Mononuclear cell (primary cell): ENCODE measurements around the gene PDZD7. TPM values are rescaled to one million over a fixed set of nuclear protein-coding genes. Genes with fewer than 3 reads are reported as not detected.
"Not testable (repeated sequence)": the region's sequence is repeated elsewhere in the genome, so short reads cannot be mapped to it uniquely, and the experiment has no call there.

Source experiments
- H3K27me3 ChIP-seq: 2 replicates; pipeline ENCODE4 v1.6.0; 2011; ENCODE audit warnings: low read length, control low read depth; ENCODE audit not compliant: insufficient read depth
- H3K4me1 ChIP-seq: 2 replicates; pipeline ENCODE4 v1.5.1; 2011; ENCODE audit warnings: mild to moderate bottlenecking, low read length, control low read depth; ENCODE audit not compliant: insufficient read depth
- H3K4me3 ChIP-seq: 2 replicates; pipeline ENCODE4 v1.5.1; 2011; ENCODE audit warnings: mild to moderate bottlenecking, low read length, moderate library complexity
- H3K9me3 ChIP-seq: 2 replicates; pipeline ENCODE4 v1.5.1; 2011; ENCODE audit warnings: low read depth, mild to moderate bottlenecking, control low read depth, low read length
- total RNA-seq: library from RNA; depleted of rRNA; stranded (reverse); fragments of >200 nt; gene quantifications from one replicate; pipeline ENCODE4 v1.2.3, GENCODE V29; 2012

PDZD7 gene
- total RNA-seq, 1 donor: 0.21 TPM

DNA sequence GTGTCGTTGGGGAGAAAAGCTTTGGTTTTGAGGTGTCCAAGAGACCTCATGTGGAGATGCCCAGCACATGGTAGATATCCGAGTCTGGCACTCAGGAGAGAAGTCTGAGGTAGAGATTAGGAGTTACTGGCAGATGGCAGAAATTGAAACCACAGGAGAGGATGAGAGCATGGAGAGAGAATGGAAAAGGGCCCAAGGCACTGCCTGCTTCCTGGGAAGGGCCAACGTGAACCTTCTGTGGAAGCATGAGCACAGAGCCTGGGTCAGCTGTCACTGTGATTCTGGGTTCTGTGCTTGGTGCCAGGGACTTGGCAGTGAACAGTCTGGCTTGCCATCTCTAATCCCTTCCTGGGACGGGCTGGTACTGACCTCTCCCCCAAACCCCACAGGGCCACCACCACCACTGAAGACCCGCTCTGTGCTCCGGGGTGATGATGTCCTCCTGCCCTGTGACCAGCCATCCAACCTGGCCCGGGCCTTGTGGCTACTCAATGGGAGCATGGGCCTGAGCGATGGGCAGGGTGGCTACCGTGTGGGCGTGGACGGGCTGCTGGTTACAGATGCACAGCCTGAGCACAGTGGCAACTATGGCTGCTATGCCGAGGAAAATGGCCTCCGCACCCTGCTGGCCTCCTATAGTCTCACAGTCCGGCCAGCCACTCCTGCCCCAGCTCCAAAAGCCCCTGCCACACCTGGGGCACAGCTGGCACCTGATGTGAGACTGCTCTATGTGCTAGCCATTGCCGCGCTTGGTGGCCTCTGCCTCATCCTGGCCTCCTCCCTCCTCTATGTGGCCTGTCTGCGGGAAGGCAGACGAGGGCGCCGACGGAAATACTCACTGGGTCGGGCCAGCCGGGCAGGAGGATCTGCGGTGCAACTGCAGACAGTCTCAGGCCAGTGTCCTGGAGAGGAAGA is 47.8 kb downstream of the PDZD7 start:
- Histone ChIP-seq H3K4me1 (peaks cover 15% of the 10 kb centered on the region), H3K27me3 (no peaks in the 10 kb centered on the region), H3K9me3 (no peaks in the 10 kb centered on the region), H3K4me3 (no peak overlapping the region)

DNA sequence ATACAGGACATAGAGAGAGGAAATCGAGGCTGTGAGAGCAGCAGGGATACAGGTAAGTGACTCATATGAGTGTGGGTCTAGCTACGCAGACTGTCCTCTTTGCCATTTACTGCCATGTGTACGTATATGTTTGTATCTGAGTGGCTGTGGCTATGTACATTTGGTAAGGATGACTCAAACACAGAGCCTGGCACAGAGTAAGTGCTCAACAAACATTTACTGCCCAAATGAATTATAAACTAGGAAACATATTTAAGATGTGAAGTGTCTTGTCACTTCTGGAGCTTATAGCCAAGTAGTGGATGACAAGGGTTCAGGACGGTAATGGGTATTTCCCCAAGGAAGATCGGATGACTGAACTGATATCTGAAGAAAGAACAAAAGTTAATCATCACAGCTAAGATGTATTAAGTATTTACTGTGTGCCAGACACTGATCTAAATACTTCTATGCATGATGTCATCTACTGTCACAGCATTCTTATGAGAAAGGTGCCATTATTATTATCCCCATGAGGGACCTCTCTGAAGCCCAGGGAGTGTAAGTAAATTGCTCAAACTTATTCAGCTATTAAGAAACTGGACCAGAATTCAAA is 49.7 kb downstream of the PDZD7 start:
- H3K4me3 ChIP-seq: no peak overlapping the region

DNA sequence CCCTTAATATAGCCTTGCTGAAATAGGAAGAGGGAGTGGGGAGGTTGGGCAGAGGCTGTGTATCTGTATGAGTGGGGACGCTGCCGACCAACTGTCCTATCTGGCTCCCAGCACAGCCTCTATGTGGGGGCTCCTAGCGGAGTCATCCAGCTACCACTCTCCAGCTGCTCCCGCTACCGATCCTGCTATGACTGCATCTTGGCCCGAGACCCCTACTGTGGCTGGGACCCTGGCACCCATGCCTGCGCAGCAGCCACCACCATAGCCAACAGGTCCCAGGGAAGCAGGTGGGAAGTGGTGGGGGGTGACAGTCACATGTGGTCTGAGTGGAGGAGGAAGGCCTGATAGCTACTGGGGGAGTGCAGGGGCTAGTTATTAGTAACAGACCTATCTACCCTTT is 50.2 kb downstream of the PDZD7 start:
- no peaks in the 10 kb centered on the region for H3K9me3 ChIP-seq
- H3K4me3 ChIP-seq: no peak overlapping the region
- H3K4me1 ChIP-seq: no peaks in the 10 kb centered on the region
- no peaks in the 10 kb centered on the region for H3K27me3 ChIP-seq

More for the DNA sequence above, 49.7 kb downstream of the PDZD7 start:
- Histone ChIP-seq H3K27me3 (no peaks in the 10 kb centered on the region), H3K9me3 (no peaks in the 10 kb centered on the region), H3K4me1 (peaks cover under 1% of the 10 kb centered on the region)

GRCh38 chr10:100980311-100980710 is 50.6 kb downstream of the PDZD7 start:
- Histone ChIP-seq H3K4me3 (no peak overlapping the region), H3K9me3 (no peaks in the 10 kb centered on the region), H3K4me1 (no peaks in the 10 kb centered on the region), H3K27me3 (no peaks in the 10 kb centered on the region)

DNA sequence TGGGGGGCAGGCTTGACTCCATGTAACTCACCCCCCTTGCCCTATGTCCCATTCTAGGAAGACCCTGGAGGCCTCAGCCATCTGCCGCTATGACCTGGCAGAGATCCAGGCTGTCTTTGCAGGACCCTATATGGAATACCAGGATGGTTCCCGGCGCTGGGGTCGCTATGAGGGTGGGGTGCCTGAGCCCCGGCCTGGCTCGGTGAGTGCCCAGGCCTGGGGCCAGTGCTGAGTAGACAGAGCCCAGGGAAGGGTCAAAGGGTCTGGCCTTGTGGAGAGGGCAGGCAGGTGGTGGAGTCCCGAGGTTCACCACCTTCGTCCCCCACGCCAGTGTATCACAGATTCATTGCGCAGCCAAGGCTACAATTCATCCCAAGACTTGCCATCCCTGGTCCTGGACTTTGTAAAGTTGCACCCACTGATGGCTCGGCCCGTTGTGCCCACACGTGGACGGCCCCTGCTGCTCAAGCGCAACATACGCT is 51.1 kb downstream of the PDZD7 start:
- Histone ChIP-seq H3K9me3 (no peaks in the 10 kb centered on the region), H3K4me3 (no peak overlapping the region), H3K27me3 (no peaks in the 10 kb centered on the region), H3K4me1 (no peaks in the 10 kb centered on the region)

DNA sequence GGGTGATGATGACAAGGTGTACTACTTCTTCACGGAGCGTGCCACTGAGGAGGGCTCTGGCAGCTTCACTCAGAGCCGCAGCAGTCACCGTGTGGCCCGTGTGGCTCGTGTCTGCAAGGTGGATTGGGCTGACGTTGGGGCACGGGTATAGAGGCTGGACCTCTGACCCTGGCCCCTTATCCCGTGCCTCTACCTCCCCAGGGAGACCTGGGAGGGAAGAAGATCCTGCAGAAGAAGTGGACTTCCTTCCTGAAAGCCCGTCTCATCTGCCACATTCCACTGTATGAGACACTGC is 52.1 kb downstream of the PDZD7 start:
- H3K4me1 ChIP-seq: no peaks in the 10 kb centered on the region
- H3K27me3 ChIP-seq: no peaks in the 10 kb centered on the region
- no peak overlapping the region for H3K4me3 ChIP-seq
- H3K9me3 ChIP-seq: no peaks in the 10 kb centered on the region

DNA sequence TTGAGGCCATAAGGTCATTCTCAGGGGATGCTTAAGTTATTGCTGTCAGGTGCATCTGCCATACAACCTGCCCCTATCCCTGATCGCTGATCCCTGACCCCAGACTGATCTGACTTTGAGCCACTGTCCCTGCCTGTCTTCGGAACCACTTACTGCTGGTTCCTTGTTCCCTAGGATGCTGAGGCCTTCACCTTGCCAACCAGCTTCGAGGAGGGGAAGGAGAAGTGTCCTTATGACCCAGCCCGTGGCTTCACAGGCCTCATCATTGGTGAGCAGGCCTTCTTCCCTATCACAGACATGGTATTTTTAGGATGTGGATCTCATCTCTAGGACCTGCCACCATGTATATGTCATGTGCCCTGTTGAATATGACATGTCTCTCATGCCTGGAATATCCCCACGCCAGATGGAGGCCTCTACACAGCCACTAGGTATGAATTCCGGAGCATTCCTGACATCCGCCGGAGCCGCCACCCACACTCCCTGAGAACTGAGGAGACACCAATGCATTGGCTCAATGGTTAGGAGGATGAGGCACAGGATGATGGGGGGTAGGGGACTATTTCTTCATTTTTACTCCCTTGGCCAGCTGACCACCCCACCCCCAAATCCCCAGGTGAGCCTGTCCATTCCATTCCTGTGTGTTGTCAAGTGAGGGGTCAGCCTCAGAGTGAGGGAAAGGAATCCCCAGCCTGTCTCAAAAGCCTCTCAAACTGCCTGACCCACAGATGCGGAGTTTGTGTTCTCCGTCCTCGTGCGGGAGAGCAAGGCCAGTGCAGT is 52.6 kb downstream of the PDZD7 start:
- Histone ChIP-seq H3K9me3 (no peaks in the 10 kb centered on the region), H3K27me3 (no peaks in the 10 kb centered on the region), H3K4me1 (no peaks in the 10 kb centered on the region), H3K4me3 (no peak overlapping the region)

DNA sequence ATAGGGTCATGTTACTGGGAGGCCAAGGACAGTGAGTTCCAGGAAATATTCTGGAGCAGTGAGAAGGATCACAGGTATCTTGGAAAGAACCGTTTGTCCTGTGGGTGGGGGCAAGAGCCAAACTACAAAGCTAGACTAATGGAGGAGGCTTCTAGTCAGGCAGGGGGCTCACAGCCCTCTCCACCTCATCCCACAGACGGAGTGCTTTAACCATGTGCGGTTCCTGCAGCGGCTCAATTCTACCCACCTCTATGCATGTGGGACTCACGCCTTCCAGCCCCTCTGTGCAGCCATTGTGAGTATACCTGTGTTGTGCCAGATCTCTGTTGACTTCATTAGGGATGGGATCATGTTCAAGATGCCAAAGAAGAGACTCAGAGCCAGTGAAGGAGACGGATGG is 53.5 kb downstream of the PDZD7 start:
- Histone ChIP-seq H3K4me3 (no peak overlapping the region), H3K9me3 (no peaks in the 10 kb centered on the region), H3K27me3 (no peaks in the 10 kb centered on the region), H3K4me1 (no peaks in the 10 kb centered on the region)

- Histone ChIP-seq H3K9me3 (no peaks in the 10 kb centered on the region), H3K27me3 (no peaks in the 10 kb centered on the region), H3K4me3 (no peak overlapping the region), H3K4me1 (no peaks in the 10 kb centered on the region)
Measured at GRCh38 chr10:100976906-100977305, 54.0 kb downstream of the PDZD7 start.

DNA sequence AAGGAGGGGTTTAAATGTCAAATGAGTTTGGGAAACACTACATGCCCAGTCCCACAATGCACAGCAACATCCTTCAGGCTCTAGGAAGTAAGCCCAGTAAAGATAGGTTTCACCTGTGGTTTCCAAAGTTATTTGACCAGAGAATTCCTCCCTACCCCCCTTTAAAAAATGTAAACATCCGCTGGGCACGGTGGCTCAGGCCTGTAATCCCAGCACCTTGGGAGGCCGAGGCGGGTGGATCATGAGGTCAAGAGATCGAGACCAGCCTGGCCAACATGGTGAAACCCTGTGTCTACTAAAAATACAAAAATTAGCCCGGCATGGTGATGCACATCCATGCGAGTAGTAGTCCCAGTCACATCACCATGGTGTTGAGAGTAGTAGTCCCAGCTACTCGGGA is 55.5 kb downstream of the PDZD7 start:
- not testable (repeated sequence) for H3K9me3 ChIP-seq, H3K4me1 ChIP-seq, H3K4me3 ChIP-seq, H3K27me3 ChIP-seq

DNA sequence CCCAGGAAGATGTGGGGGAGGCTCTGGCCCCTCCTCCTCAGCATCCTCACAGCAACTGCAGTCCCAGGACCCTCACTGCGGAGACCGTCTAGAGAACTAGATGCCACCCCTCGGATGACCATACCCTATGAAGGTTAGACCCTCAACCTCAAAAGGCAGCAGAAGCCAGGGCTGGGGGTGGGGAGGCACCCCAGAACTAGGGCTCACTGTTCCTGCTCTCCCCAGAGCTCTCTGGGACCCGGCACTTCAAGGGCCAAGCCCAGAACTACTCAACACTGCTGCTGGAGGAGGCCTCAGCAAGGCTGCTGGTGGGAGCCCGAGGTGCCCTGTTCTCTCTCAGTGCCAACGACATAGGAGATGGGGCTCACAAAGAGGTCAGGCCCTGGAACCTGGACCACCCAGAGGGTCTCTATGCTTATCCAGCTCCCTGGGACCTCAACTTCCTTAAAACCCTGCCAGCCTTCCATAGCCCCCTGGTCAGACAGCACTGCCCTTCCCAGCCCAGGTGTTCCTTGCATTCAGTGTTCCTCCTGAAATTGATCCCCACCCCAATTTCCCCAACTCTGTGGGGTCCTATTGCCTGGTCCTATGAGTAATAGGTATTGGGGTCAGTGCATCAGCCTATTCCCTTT is 57.9 kb downstream of the PDZD7 start:
- peaks cover 14% of the 10 kb centered on the region for H3K4me1 ChIP-seq
- H3K4me3 ChIP-seq: no peak overlapping the region
- no peaks in the 10 kb centered on the region for H3K9me3 ChIP-seq
- H3K27me3 ChIP-seq: no peaks in the 10 kb centered on the region

GRCh38 chr10:100972115-100972903 is 58.6 kb downstream of the PDZD7 start:
- Histone ChIP-seq H3K27me3 (no peaks in the 10 kb centered on the region), H3K4me3 (no peak overlapping the region), H3K9me3 (no peaks in the 10 kb centered on the region), H3K4me1 (peaks cover 14% of the 10 kb centered on the region)

- no peak overlapping the region for H3K4me3 ChIP-seq
- H3K4me1 ChIP-seq: peaks cover 14% of the 10 kb centered on the region
- H3K27me3 ChIP-seq: no peaks in the 10 kb centered on the region
- H3K9me3 ChIP-seq: no peaks in the 10 kb centered on the region
Measured at GRCh38 chr10:100970914-100971811, 59.8 kb downstream of the PDZD7 start.
